Hindlimb muscle (tissue), 1 donor: ENCODE measurements around the gene TMEM184B. TPM values are rescaled to one million over a fixed set of nuclear protein-coding genes. Genes with fewer than 3 reads are reported as not detected.

ENCODE experiments used
- DNase-seq: peaks from one replicate; pipeline ENCODE4 v3.0.0-alpha.2; 2013
- polyA plus RNA-seq: library from polyadenylated mRNA; unstranded; fragments of 120-200 nt; gene quantifications from one replicate; pipeline ENCODE4 v1.2.1, GENCODE V29; 2013; ENCODE audit not compliant: insufficient read length

TMEM184B gene
- polyA plus RNA-seq, 1 donor = 92.5 TPM

GRCh38 chr22:38276166-38276565, 3.4 kb upstream of the TMEM184B start:
- DNase-seq = no peak

- no peak for DNase-seq
Observed at GRCh38 chr22:38273135-38273826, 471 bp upstream of the TMEM184B start.

- DNase-seq = no peak
Observed at GRCh38 chr22:38271927-38272372, 860 bp downstream of the TMEM184B start.

- DNase-seq = no peak
Observed at GRCh38 chr22:38271101-38271500, 1.7 kb downstream of the TMEM184B start.

GRCh38 chr22:38270091-38270992, 2.5 kb downstream of the TMEM184B start:
- no peak for DNase-seq

- DNase-seq = no peak
Observed at GRCh38 chr22:38269466-38269865, 3.3 kb downstream of the TMEM184B start.

GRCh38 chr22:38267086-38267485, 5.7 kb downstream of the TMEM184B start:
- no peak for DNase-seq

GRCh38 chr22:38266120-38266519, 6.7 kb downstream of the TMEM184B start:
- no peak for DNase-seq

GRCh38 chr22:38264322-38264843, 8.4 kb downstream of the TMEM184B start:
- no peak for DNase-seq

- DNase-seq = no peak
Observed at GRCh38 chr22:38262051-38262795, 10.6 kb downstream of the TMEM184B start.

- no peak for DNase-seq
Observed at GRCh38 chr22:38260761-38261681, 11.8 kb downstream of the TMEM184B start.

- DNase-seq = no peak
Observed at GRCh38 chr22:38259370-38259769, 13.4 kb downstream of the TMEM184B start.

- no peak for DNase-seq
Observed at GRCh38 chr22:38258895-38259294, 13.9 kb downstream of the TMEM184B start.

GRCh38 chr22:38257650-38258250, 15.1 kb downstream of the TMEM184B start:
- DNase-seq = no peak

GRCh38 chr22:38257181-38257580, 15.6 kb downstream of the TMEM184B start:
- DNase-seq = peak; percentile 90

- no peak for DNase-seq
Observed at GRCh38 chr22:38255697-38256096, 17.1 kb downstream of the TMEM184B start.

- DNase-seq = no peak
Observed at GRCh38 chr22:38251341-38251692, 21.5 kb downstream of the TMEM184B start.

- DNase-seq = no peak
Observed at GRCh38 chr22:38250643-38251340, 22.0 kb downstream of the TMEM184B start.

- DNase-seq = no peak
Observed at GRCh38 chr22:38249803-38250642, 22.8 kb downstream of the TMEM184B start.

- no peak for DNase-seq
Observed at GRCh38 chr22:38249301-38249700, 23.5 kb downstream of the TMEM184B start.
